ENCODE data around the gene TNFRSF14.

DNA sequence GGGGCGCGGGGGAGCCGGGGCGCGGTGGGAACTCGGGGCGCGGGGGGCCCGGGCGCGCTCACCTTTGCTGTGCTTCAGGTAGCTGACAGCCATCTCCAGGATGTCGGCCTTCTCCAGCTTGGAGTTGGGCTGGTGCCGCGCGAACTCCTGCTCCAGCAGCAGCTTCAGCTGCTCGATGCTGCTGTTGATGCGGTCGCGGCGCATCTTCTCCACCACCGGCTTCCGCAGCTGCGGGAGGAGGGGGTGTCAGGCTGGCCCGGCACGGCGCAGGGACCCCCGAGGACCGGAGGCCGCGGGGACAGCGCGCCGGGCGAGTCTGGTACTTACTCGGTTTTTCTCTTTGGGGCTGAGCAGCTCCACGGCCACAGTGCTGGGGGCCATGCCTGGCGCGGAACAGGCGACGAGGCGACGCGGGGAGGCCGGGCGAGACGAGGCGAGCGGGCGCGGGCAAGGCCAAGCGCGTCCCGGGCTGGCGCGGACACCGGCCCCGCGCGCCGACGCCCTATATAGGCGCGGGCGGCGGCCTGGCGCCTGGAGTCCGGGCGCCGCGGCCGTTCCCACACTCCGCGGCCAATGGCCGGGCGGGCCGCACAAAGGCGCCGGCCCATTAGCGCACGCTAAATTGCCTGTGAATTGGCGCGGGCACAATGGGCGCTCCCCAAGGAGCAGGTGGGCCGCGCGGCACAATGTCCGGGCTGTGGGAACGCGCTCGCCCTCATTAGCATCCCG is 26.2 kb upstream of the TNFRSF14 start, which contains the start of gene HES5:
- TF ChIP-seq, protein P1, sequence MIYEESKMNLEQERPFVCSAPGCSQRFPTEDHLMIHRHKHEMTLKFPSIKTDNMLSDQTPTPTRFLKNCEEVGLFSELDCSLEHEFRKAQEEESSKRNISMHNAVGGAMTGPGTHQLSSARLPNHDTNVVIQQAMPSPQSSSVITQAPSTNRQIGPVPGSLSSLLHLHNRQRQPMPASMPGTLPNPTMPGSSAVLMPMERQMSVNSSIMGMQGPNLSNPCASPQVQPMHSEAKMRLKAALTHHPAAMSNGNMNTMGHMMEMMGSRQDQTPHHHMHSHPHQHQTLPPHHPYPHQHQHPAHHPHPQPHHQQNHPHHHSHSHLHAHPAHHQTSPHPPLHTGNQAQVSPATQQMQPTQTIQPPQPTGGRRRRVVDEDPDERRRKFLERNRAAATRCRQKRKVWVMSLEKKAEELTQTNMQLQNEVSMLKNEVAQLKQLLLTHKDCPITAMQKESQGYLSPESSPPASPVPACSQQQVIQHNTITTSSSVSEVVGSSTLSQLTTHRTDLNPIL (CRISPR knock-in tag; IDR thresholded peaks at IDR 0.05; ENCODE audit: low read depth), result no peak
- TF ChIP-seq ZFP3 (CRISPR knock-in tag; IDR thresholded peaks at IDR 0.05) (no peak), OSR1 (CRISPR knock-in tag; IDR thresholded peaks at IDR 0.05) (no peak)

Measured in SK-N-SH treated with all-trans-retinoic acid at 6 μM for 48 hours (cell line).